AG08396 (cell line): ENCODE measurements around the gene ABLIM3.
"Not testable (repeated sequence)": the region's sequence is repeated elsewhere in the genome, so short reads cannot be mapped to it uniquely, and the experiment has no call there.

Experiments used
- DNase-seq: peaks from one replicate; pipeline ENCODE4 v3.0.0; 2012; ENCODE audit warnings: low spot score, mixed read lengths

The ABLIM3 gene

GRCh38 chr5:149257889-149258705 lies 116.8 kb downstream of the ABLIM3 start:
- DNase-seq: peak; percentile 56

DNA sequence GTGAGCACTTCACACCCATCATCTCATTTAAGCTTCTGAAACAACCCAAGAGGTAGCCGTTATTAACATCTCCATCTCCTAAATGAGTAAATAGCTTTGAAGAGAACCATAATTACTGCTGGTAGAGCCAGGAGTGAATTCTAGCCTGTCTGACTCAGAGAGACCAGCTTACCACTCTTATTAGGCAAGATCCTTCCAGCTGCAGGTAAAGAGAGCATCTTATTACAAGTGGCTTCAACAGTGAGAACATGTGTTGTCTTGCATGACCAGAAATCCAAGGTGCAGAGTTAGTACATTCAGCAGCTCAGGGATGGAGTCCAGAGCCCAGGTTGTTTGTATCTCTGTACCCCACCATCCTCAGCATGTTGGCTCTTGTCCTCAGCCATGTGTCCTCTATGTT lies 119.5 kb downstream of the ABLIM3 start:
- no peak for DNase-seq

DNA sequence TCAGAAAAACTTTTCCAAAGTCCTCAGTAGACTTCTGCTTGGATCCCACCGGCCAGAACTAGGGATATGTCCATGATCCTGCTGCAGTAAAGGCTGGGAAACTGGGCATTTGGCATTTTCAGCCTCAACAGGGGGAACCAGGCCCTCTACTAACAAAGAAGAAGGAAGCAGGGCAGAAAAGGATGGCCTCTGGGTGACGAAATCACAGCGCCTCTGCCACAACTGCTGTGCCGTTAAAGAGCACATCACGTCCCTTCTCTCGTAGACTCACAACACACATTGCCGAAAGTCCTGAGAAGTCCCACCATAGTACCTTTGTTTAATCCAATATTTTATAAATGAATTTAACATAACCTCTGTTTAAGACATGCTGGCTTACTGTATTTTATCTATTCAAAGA lies 120.0 kb downstream of the ABLIM3 start:
- no peak for DNase-seq

DNA sequence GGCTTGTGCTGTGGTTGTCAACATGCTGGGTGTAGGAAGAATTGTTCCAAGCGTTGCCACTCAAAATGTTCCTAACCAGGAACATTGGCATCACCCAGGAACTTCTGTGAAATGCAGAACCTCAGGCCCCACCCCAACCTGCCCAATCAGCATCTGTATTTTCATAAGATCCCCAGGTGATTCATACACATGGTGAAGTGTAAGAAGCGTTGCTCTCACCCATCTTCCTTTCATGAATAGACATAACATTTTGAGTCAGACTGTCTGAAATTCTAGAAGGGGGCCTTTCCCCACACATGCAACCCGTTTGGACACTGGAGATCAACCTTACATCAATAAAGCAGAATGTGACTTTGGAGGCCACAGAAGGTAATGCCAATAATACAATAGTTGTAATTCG lies 121.0 kb downstream of the ABLIM3 start:
- no peak for DNase-seq

- no peak for DNase-seq
These were observed 123.3 kb downstream of the ABLIM3 start for GRCh38 chr5:149264439-149265067.

DNA sequence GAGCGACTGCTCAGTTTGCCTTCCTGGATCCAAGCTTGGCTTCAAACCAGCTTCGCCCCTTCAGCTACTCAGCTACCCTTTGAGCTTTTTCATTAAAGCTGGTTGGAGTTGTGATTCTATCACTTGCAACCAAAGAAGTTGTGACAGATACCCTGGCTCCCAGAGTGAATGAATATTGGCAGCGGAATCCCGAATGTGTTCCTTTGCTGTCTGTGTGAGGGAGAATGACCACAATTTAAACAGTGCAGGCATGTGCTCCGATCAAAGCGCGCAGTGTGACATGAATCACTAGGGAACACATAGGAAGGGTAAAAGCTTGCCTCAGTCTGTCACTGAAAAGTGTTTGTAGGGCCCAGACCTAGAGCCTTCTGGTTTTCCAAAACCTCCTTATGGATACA lies 123.8 kb downstream of the ABLIM3 start:
- peak; percentile 55 for DNase-seq

GRCh38 chr5:149265597-149265996 lies 124.3 kb downstream of the ABLIM3 start:
- DNase-seq: peak; percentile 56

GRCh38 chr5:149267241-149267973 lies 126.1 kb downstream of the ABLIM3 start:
- DNase-seq: no peak

DNA sequence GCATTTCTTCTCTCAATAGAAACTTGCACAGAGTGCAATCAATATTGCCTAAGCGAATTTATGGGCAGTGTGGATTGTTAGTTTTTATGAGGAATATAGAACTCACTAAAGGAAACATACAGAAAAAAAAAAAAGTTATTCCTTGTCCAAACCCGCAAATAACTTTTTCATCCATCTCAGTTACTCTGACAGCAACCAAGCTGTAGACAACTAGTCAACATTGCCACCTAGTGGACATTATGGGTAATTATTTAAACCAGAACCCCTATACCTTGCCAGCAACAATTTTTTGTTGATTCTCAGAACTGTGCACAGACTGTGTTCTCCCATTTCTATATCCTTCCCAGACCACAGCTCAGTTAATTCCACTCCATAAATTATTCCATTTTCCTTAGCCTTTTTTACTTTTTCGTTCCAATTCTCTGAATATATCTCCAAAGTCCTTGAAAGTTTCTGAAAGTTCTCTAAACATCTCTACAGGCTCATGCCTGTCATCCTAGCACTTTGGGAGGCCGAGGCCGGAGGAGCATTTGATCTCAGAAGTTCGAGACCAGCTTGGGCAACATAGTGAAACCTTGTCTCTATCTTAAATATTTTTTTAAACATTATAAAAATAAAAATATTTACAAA lies 127.8 kb downstream of the ABLIM3 start:
- DNase-seq: peak; percentile 75

- DNase-seq: no peak
These were observed 130.0 kb downstream of the ABLIM3 start for GRCh38 chr5:149271195-149271715.

GRCh38 chr5:149271716-149272563 lies 130.6 kb downstream of the ABLIM3 start, which contains the start of gene AFAP1L1:
AFAP1L1 (plus strand) TSS chr5:149271859; CDS start chr5:149271969, 110 bp downstream.
- peak; percentile 86 for DNase-seq

- not testable (repeated sequence) for DNase-seq
These were observed 131.5 kb downstream of the ABLIM3 start for GRCh38 chr5:149272781-149273180.

GRCh38 chr5:149273237-149273636 lies 131.9 kb downstream of the ABLIM3 start:
- no peak for DNase-seq

- no peak for DNase-seq
These were observed 132.7 kb downstream of the ABLIM3 start for GRCh38 chr5:149273950-149274349.

GRCh38 chr5:149274939-149275338 lies 133.6 kb downstream of the ABLIM3 start:
- DNase-seq: peak; percentile 49

- DNase-seq: no peak
These were observed 136.5 kb downstream of the ABLIM3 start for GRCh38 chr5:149277801-149278200.

GRCh38 chr5:149278451-149279210 lies 137.3 kb downstream of the ABLIM3 start:
- DNase-seq: no peak

DNA sequence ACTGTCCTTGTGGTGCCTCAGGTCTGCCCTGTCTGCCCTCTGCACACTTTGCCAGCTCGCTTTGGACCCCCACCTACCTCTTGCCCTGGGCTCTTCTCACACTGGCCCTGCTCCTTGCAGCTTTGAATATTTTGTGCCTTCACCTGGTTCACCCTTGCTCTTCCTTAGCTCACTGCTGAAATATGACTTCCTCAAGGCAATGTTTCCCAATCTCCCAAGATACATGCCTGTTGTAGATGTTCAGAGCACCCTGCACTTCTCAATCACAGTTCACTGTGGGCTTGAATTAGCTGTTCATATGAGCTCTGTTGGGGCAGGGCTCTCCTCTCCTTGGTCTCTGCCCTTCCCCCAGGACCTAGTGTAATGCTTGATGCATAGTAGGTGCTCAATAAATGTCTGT lies 138.4 kb downstream of the ABLIM3 start:
- DNase-seq: no peak

DNA sequence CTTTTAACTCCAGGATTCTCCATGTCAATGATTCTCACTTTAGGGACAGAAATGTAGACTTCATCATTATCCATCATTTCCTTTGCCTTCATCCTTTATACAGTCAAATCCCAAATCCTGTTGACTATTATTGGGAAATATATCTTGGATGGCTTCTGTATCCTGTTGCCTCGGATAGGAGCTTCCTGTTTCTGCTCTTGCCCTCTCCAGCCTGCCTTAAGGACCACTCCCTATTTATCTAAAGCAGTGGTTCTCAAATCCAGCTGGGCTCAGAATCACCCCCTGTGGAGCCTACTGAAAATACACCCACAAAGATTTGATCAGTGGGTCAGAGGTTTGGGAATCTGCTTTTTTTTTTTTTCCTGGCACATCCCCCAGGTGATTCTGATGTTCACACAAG lies 138.8 kb downstream of the ABLIM3 start:
- no peak for DNase-seq

DNA sequence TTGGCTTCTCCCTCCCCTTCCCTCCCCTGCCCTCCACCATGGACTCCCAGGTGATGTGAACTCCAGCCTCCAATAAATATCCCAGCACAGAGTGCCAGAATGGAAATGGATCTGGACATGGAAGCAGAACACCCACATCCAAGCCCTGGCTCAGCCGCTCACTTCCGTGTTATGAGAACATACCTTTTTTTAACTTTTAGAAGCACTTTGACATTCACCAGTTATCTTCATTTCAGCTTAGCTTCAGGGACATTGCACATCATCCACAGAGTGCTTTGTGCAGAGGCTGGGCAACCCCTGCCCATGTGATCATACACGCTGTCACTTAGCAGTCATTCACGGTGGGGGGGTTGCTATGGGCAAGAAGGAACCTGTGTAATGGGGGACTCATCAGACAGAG lies 139.5 kb downstream of the ABLIM3 start:
- DNase-seq: no peak
